ENCODE results near the gene RAB40C.

GRCh38 chr16:548586-548985 lies 41.3 kb upstream of the RAB40C start:
- TF ChIP-seq CTCF (IDR thresholded peaks at IDR 0.05) (no peak), POLR2A (IDR thresholded peaks at IDR 0.05) (no peak), POLR2AphosphoS5 (IDR thresholded peaks at IDR 0.05) (no peak)
